Measurements from ENCODE around the gene UGCG. TPM values are rescaled to one million over a fixed set of nuclear protein-coding genes. Genes with fewer than 3 reads are reported as not detected.
"Not testable (repeated sequence)": the region's sequence is repeated elsewhere in the genome, so short reads cannot be mapped to it uniquely, and the experiment has no call there.

UGCG gene
- total RNA-seq, 1 donor = 70.9 TPM

DNA sequence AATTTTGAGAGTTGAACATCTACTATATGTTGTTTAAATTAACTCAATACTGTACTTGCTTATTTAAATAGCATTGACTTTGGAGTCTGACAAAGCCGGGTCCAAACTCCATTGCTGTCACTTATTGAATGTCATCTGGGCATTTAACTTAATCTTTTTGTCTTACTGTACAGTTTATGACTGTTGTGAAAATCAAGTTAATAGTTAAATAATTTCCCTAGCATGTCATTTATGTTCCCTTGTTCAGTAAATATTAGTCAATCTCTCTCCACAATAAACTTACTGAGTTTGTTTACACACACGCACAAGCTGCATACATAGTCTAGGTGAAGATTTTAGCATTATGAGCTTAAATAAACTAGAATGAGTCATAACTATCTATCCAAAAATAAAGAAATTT lies 6.3 kb upstream of the UGCG start:
- TF ChIP-seq, protein P1, sequence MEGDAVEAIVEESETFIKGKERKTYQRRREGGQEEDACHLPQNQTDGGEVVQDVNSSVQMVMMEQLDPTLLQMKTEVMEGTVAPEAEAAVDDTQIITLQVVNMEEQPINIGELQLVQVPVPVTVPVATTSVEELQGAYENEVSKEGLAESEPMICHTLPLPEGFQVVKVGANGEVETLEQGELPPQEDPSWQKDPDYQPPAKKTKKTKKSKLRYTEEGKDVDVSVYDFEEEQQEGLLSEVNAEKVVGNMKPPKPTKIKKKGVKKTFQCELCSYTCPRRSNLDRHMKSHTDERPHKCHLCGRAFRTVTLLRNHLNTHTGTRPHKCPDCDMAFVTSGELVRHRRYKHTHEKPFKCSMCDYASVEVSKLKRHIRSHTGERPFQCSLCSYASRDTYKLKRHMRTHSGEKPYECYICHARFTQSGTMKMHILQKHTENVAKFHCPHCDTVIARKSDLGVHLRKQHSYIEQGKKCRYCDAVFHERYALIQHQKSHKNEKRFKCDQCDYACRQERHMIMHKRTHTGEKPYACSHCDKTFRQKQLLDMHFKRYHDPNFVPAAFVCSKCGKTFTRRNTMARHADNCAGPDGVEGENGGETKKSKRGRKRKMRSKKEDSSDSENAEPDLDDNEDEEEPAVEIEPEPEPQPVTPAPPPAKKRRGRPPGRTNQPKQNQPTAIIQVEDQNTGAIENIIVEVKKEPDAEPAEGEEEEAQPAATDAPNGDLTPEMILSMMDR (IDR thresholded peaks at IDR 0.05; ENCODE audit: insufficient read depth, low read length) = no peak
- DNase-seq (ENCODE audit: low read depth) = no peak
- H3K4me3 ChIP-seq (ENCODE audit: low read depth, low read length) = no peak overlapping the region

DNA sequence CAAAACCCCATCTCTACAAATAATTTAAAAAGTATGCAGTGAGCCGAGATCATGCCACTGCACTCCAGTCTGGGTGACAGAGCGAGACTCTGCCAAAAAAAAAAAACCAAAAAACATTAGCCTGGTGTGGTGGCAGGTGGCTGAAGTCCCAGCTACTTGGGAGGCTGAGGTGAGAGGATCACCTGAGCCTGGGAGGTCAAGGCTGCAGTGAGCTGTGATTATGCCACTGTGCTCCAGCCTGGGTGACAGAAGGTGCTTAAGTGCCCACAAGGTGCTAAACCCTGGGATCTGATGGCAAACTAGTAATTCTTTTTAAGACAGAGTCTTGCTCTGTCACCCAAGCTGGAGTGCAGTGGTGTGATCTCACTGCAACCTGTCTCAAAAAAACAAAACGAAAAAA lies 5.7 kb upstream of the UGCG start:
- DNase-seq (ENCODE audit: low read depth); H3K4me3 ChIP-seq (ENCODE audit: low read depth, low read length): not testable (repeated sequence)

DNA sequence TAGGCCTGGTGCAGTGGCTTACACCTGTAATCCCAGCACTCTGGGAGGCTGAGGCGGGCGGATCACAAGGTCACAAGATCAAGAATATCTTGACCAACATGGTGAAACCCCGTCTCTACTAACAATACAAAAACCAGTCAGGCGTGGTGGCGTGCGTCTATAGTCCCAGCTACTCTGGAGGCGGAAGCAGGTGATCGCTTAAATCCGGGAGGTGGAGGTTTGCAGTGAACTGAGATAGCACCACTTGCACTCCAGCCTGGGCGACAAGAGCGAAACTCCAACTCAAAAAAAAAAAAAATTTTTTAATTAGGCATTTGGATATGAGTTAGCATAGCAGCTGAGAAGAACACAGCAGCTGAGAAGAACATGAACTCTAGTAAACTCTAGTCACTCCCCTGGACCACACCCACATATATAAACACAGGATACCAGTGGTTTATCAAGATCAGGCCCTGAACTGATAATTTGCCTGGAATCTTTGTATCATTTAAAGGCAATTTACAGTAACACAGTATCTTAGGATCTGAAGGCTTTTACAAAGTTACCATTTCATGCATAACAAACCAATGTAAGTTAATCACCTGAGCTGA lies 4.6 kb upstream of the UGCG start:
- TF ChIP-seq, protein P1 (IDR thresholded peaks at IDR 0.05; ENCODE audit: insufficient read depth, low read length) = no peak
- H3K4me3 ChIP-seq (ENCODE audit: low read depth, low read length) = no peak overlapping the region
- peak; percentile 30 for DNase-seq (ENCODE audit: low read depth)

DNA sequence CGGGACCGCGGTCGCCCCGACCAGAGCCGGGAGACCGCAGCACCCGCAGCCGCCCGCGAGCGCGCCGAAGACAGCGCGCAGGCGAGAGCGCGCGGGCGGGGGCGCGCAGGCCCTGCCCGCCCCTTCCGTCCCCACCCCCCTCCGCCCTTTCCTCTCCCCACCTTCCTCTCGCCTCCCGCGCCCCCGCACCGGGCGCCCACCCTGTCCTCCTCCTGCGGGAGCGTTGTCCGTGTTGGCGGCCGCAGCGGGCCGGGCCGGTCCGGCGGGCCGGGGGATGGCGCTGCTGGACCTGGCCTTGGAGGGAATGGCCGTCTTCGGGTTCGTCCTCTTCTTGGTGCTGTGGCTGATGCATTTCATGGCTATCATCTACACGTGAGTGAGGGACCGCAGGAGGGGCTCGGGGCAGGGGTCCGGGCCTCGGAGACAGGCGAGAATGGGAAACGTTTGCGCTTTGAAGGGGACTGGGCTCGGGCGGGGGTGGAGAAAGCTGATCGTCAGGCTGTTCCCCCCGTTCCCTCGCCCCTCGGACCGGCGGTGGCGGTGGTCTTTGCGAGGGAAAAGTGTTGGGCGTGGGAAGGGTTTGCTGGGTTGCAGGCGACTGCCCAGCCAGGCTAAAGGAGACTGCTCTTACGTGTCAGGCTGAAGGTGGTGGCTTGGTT lies 457 bp downstream of the UGCG start:
- TF ChIP-seq, protein P1 (IDR thresholded peaks at IDR 0.05; ENCODE audit: insufficient read depth, low read length) = no peak
- DNase-seq (ENCODE audit: low read depth) = peak; percentile 49
- H3K4me3 ChIP-seq (ENCODE audit: low read depth, low read length) = peak overlapping the region; percentile 92

DNA sequence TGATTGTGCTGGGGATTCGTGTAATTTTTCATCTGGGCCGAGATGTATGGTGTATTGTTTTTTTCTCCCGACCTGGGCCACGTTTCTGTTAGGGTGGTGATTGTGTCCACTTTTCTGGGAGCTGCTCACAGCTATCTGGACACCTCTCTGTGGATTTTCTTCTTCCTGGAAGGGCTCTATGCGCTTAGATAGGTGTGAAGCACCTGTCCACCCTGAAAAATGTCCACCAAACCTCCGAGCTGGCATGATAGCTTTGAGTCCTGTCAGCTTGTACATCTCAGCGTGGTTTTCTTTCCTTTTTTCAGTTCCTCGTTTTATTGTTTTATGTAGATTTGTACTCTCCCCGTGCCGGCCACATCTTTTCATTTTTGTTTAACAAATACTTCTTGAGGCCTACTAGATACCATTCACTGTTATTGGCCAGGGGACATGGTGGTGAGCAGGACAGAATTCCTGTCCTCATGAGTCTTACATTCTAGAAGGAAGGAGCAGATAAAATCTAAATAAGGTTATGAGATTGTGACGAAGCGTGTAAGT lies 1.1 kb downstream of the UGCG start:
- DNase-seq (ENCODE audit: low read depth) = peak; percentile 66
- TF ChIP-seq, protein P1 (IDR thresholded peaks at IDR 0.05; ENCODE audit: insufficient read depth, low read length) = no peak
- peak overlapping the region; percentile 92 for H3K4me3 ChIP-seq (ENCODE audit: low read depth, low read length)

DNA sequence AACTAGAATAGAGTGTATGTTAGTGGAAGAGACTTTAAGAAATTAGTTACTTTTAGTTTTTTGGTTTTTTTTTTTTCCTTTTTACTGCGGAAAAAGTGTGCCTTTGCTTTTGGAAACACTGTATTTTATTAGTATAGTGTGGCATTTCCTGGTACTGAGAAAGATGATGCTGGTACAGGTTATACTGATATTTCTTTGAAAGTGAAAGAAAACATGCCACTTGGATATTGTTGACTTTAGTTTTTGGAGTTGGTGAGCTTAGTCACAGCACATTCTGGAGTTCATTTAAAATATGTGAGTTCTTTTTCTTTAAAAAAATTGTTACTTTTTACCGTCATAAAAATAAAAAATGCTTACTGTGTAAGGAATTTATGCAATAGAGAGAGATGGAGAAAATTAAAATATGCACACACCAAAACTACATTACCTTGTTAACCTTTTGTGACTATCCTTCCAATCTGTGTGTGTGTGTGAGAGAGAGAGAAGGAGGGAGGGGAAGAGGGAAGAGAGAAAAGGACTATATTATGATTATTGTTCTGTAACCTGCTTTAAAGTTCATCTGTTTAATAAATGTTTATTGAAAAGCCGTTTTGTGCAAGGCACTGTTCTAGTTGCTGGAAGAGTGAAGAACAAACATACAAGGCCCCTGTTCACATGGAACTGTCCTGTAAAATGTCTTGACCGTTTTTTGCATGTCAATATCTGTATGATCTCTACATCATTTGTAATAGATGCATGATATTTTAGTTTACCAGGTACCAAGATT lies 1.9 kb downstream of the UGCG start:
- peak overlapping the region; percentile 92 for H3K4me3 ChIP-seq (ENCODE audit: low read depth, low read length)
- DNase-seq (ENCODE audit: low read depth) = peak; percentile 56
- TF ChIP-seq, protein P1 (IDR thresholded peaks at IDR 0.05; ENCODE audit: insufficient read depth, low read length) = no peak
